HG03342 (cell line): ENCODE results near the gene RYR3.

Source experiments
- ATAC-seq: cut with Tn5 transposase; IDR thresholded peaks from one replicate; pipeline ENCODE4 v1.9.1; 2021; ENCODE audit warnings: mild to moderate bottlenecking, moderate library complexity; ENCODE audit not compliant: unreplicated experiment

The RYR3 gene

DNA sequence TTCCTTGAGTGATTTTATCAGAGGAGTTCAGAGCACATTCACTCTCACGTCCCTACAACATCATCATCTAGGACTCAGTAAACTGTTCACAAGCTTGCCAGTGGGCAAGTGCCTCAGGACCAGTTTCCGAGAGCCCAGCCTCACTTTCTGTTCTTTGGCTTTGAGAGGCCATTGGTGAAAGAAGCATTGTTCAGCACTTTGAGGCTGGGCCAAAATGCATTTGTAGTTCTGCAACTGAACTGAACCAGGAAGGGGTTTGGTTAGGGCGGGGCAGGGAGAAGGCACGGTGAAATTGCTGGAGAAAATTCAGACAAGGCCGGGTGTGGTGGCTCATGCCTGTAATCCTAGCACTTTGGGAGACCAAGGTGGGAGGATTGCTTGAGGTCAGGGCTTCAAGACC is 435.4 kb downstream of the RYR3 start:
- no peak for ATAC-seq

DNA sequence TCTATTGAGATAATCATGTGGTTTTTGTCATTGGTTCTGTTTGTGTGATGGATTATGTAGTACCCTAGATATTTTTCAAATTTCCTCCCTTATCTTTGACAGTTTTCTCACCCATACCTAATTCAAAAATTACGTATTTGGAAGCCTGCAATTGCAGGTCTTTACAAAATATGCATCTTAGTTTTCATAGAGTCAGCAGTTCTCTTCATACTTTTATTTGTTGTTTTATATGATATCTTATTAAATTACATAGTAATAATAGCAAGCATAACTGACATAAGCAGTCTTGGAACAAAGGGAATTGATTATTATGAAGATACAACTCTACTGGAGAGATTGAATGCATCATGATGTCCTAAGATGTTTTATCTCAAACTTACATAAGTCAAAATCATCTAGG is 442.2 kb downstream of the RYR3 start:
- ATAC-seq: no peak

DNA sequence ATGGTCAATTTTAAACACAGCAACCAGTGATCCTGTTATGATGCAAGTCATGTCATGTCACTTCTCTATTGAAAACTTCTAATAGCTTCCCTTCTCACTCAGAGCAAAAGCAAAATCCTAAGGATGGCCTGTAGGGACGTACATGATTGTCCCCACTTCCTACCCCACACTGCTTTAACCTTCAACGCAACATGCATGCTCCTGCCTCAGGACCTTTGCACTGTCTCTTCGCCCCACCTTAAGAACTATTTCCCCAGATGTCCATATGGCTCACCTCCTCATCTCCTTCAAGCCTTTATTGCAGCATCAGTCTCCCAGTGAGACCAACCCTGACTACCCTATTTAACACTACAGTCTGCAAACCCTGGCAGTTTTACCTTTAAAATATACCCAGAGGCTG is 443.5 kb downstream of the RYR3 start:
- no peak for ATAC-seq

DNA sequence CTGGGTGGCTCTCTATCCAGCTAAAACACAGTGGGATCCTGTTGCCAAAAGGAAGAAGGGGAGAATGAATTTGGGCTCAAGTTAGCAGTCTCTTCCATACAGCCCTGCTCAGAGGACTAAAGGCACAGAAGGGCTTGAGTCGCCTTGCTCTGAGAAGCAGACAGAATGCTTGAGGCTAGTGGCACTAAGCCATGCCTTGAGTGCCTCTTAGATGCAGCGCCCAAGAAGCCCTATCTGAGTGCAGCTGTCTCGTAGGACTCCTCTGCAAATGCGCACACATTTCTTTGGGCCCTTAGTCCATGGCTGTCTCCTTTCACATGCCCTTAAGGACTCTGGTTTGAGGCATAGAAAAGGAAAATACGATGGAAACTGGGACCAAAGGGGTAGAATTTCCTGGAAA is 446.2 kb downstream of the RYR3 start:
- no peak for ATAC-seq

DNA sequence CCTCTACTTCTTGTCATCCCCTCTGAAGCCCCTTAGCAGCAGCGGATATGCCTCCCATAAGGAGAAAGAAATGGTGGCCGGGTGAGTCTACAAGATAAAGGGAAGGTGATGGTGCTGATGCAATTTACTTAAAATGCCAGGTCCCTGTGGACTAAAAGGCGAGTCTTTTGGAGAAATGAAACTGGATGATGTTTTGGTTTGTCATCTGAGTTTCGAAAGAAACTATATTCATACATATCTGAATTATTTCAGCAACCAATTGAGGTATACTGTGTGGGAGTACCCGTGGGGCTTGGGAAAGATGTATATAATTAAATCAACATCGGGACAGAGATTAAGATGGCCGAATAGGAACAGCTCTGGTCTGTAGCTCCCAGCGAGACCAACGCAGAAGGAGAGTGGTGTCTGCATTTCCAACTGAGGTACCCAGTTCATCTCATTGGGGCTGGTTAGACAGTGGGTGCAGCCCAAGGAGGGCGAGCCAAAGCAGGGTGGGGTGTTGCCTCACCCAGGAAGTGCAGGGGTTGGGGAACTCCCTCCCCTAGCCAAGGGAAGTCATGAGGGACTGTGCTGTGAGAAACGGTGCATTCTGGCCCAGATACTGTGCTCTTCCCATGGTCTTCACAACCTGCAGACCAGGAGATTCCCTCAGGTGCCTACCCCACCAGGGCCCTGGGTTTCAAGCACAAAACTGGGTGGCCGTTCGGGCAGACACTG is 446.9 kb downstream of the RYR3 start:
- no peak for ATAC-seq

DNA sequence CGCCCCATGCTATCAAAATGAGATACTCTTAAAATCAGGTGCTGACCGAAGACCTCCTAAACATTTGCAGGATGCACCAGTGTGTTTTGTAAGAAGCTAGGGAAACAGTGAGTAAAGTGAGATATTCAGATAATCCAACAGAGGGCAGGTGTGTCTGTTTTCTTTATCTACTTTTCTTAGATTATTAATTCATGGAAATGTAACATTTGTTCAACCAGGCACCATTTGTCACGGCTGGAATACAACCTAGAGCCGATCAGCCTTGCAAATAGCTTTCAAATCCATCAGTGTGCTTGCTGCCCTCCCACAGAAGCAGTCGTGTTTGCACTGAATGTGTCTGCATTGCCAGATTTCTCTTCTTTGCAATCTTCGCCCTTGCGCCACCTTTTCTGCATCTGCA is 455.6 kb downstream of the RYR3 start:
- no peak for ATAC-seq

DNA sequence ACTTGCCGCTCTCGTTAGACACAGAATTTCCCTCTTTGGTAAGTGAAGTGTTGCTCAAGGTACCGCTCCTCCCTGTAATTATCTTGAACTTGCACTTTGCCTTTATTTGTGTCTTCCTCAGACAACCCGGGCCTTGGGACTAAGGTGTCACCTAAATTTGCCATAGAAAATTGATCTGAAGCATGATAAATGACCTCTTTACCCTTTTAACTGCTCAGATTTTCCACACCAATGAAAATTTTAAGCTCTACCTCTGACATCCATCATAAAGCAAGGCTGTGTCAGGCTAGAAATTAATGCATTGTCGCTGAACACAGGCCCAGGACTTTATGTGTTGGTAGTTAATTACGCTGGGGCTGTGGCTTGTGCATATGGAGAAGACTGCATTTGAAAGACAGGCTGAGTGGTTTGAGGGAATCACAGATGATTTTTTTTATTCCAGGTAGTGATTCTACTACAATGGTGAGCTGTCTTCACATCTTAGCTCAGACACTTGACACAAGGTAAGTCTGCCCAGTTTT is 458.0 kb downstream of the RYR3 start:
- ATAC-seq: no peak

DNA sequence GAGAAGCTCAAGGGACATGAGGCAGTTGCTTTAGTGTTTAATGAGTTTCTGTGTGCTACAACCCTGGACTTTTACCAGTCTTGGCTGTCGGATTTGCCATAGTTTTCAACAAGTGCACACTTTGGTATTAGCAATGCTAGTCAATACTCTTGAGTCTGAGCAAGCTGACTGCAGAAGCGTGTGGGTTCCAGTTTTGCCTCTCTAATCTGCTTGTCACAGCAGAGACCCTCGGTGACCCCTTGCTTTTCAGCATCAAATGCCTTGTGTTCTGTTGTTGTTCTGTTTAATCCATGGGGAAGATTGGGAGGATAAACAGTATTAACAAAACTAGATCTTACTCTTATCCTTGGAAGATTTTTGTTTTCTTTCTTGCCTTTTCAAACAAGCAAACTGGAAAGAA is 463.2 kb downstream of the RYR3 start:
- no peak for ATAC-seq

DNA sequence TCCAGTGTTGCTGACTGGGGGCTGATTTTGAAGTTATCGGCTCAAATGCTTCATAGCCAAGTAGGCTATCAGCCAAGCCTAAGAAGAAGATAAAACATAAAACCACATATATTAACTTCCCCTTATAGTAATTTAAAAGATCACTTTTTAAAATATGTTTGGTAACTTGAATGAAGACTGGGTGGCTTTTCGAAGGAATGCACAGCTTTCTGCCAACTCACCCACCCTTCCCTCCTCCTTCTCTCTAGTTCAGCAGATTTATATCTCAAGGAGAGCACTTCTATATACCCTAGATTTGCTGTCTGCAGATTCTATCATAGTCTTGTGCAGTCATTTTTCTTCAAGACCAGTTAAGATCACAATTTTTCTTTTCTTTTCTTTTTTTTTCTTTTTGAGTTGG is 468.1 kb downstream of the RYR3 start:
- ATAC-seq: no peak

DNA sequence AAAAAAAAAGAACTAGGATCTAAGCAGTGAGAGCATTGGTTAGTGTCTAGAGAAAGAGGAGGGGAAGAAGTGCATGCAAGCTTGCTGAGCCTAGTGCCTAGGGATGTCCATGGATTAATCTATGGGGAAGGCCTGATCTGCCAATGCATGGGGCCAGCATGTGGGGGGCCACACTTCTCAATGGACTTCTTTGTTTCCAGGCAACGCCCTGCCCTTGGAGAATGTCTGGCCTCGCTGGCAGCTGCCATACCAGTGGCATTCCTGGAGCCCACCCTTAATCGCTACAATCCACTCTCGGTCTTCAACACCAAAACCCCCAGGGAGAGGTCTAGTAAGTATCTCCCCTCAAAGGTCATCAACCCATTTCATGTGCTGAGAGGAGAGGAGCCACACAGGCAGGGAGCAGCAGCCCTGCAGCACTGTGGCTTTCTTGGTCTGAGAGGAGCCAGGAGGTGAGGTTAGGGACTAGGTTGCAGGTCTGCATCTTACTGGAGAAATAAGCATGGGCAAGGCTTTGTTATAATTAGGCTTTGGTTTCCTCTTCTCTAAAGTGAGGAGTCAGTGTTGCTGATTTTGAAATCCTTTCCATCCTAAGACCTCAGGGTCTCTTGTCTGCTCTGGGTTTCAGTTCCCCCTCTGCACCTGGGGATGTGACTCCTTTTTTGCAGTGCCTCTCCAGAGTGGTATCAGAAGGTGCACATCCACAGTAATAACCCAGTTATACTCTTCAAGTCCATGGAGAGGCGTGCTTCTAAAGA is 469.4 kb downstream of the RYR3 start:
- ATAC-seq: peak; percentile 64

DNA sequence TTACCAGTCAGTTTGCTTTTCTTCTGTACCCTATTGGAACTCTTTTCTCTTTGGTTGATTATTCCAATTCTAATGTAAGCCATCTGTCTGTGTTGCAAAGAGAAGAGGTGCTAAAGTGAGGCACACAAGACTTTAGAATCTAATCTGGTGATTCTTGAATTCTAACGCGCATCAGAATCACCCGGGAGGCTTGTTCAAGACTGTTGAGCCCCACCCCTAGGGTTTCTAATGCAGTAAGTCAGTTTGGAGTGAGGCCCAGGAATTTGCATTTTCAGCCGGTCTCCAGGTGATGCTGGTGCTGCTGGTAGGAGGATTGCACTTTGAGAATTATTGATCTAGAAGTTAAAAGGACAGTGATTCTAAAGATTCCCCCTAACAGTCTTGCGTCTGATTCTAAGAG is 472.2 kb downstream of the RYR3 start:
- no peak for ATAC-seq

DNA sequence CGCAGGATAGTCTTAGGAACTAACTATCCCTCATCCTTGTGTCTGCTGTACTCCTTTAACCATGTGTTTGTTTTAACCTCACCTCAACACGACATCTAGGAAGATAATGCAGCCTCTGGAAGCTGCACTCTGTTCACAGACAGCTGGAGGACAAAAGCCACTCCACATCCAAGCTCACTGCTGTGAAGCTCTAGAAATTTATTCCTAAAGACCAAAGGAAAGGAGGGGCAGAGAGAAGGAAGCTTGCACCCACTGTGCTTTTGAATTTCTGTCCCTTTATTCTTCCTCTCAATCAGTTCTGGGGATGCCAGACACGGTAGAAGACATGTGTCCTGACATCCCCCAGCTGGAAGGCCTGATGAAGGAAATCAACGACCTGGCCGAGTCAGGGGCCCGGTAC is 474.6 kb downstream of the RYR3 start:
- no peak for ATAC-seq

DNA sequence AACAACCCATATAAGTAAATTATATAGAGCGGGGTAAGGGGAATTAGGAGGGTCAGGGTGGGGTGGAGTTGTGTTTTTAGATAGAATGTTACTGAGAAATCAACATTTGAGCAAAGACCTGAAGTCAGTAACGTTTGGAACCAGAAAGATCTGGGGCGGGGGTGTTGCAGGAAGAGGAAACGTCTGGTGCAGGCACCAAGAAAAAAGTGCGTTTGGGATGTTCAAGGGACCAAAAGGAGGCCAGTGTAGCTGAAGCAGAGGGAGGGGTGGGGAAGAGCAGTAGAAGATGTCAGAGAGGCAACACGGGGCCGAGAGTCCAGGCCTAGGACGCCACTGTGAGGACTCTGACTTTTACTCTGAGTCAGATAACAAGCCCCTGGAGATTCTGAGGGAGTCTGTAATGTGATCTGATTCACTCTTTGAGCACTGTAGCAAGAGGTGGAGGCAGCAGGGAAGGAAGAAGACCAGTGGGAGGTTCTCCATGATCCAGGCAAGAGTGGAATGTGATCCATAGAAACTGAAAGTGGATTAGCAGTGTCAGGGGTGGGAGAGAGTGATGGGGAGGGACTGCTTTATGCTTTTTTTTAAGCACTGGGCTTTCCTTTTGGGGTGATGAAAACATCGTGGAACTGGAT is 478.3 kb downstream of the RYR3 start:
- no peak for ATAC-seq

DNA sequence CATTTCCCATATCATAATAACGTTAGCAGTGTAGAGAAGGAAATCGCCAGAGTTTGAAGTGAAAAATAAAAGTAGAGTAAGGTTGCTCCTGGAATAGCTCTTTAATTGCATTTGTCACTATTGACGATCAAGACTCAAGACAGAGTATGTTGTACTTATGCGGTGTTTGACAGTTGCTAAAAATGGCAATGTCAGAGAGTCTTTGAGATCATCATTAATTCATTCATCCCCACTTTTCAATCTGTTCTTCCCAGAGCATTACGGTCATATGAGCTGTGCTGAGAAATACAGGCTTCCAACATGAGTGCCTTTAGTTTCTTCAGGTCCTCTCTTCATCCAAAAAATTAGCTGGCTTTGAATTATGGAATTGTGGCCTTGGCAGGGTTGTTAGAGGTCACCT is 483.7 kb downstream of the RYR3 start:
- ATAC-seq: no peak

DNA sequence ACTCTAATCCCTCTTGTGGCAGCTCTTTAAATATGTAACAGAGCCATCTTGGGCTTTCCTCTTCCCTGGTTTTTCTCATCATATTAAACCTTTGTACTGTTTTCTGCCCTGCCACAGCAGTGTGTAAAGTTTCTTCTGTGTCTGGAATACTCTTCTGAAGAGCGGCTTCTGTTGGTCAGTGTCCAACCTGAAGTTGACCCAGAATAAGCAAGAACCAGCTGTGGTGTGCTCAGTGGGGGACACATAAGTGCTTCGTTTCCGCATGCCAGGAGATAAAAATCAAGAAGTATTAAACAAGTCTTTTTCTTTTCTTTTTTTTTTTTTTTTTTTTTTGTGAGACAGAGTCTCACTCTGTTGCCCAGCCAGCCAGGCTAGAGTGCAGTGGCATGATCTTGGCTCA is 484.3 kb downstream of the RYR3 start:
- ATAC-seq: no peak

DNA sequence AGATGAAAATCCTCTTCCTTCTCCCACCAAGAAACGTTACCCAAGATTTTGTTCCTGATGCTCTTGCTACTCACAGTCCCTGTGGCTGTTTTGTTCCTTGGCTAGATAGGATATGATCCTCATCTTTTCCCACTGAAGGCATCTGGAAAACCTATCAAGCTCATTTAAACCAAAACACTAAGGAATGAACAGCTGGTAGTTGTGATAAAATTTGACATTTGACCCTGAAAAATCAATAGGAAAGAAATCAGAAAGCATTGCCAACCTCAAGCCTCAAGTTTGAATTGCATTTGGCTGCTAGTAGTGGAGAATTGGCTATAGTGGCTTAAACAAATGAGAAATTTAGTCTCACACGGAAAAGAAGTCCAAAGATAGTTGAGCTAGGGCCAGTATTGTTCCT is 486.9 kb downstream of the RYR3 start:
- no peak for ATAC-seq

DNA sequence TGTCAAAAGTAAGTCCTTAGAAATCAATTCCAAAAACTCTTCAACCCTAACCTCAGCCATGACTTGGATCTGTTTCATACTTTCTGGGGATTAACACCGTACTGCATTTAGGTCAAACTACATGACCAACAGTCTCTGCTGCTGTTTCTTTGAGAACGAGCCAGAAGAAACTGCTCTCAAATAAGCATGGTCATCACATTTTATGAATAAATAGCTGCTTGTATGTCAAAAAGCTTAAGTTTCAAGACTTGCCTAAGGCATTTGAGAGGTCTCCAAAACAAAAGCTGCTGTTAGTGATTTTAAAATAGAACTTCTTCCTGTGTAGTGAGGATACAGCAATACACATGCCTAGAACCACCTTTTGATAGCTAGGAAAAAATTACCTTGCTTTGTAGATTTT is 491.2 kb downstream of the RYR3 start:
- ATAC-seq: no peak

DNA sequence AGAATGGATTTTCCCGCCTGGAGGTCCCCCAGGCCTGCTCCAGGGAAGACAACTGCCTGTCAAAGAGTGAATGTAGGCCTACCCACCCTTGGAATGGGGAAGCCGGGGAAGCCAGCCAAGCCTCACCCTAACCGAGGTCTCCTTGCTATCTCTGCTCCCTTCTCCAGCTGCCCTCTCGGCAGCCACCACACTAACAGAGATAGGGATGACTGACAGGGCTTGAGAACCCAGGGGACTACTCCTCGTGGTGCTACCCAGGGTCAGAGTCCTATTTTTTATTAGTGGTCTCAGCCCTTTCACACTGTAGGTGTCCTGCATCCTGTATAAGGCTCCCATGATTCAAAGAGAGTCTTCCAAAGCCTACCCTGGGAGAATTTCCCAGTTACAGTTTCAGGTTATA is 496.9 kb downstream of the RYR3 start:
- no peak for ATAC-seq

DNA sequence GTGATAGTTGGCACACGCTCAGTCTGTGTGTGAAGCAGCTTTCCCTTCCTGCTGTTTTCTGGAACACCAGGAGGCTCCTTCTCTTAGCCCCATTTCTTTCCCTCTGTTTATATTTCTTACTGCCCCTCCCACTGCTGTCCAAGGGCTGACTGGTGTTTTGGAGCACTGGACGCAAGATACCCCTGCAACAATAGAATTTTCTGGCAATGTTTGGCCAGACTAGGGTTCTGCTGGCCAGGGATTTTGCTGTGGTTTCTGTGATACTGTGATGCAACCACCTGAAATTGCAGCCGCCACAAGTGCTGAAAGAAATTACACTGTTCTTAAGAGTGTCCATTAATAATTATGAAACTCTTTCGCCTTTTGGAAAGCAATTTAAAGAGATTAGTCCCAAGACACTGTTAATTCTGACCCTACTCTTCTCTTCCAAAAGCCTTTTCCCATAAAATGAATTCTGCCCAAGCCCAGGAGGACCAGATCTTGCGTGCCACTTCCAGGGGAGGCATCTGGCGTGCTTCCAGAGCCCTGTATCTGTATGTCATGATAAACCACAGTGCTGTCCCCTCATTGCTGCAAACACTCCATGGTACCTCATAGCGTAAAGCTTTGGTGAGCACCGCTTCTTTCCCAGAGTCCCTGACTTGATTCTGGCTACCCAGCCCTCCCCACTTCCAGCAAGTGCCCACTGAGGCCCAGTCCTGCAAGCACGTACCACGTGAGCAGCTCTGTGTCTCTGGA is 498.1 kb downstream of the RYR3 start:
- ATAC-seq: no peak

DNA sequence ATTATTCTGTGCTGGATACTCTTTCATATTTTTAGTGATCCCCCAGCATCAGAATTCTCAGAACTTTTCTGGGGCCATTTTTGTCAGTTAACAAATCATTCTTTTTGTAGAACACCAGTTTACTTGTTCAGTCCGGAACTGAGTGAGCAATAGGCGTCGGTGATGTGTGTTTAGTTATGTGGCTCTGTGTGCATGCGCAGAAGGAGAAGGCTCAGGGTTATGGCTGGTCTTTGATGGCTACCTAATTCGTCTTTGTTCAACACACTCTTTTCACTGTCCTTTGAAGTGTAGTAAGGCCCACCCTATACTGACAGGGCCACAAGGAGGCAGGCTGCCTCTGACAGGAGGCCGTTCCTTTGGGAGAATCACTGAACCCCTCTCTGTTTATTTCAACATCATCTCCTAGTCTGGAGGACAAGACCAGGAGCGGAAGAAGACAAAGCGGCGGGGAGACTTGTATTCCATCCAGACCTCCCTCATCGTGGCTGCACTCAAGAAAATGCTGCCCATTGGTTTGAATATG is 499.4 kb downstream of the RYR3 start:
- ATAC-seq: no peak

DNA sequence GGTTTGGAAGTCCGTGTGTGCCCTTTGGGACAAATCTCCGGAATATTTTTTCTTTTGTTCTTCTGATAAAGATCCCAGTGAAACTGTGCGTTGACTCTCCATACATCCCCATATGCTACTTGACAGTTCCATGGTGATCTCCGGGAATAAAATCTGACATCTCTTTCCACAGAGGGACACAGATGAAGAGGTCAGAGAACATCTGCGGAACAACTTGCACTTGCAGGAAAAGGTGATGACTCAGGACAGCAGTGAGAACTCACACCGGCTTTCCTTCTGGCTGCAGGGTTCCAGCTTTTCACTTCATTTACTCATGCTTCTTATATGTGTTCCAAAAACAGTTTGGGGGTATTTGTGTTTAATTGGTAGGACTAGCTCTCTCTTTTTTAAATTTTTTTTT is 500.0 kb downstream of the RYR3 start:
- ATAC-seq: no peak
